Measurements from ENCODE around the gene AFF3.

Gene AFF3

DNA sequence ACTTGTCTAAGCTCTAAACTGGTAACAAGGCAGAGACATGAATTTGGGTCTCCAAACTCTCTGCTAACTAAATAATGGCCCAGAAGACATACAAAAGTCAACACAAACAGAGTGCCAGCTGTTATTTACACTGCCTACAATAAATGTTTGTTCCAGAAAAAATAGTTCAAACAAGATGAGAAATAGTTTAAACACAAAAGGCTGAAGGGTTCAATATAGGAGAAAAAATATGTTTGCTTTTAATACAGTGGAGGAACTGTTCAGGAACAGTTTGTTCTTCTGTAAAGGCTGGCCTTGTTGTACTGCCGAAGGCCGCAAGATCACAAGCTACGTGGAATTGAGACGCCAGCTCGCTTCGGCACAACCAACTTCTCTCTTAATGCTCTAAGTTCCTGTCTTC is 74.6 kb downstream of the AFF3 start:
- DNase-seq = no peak

DNA sequence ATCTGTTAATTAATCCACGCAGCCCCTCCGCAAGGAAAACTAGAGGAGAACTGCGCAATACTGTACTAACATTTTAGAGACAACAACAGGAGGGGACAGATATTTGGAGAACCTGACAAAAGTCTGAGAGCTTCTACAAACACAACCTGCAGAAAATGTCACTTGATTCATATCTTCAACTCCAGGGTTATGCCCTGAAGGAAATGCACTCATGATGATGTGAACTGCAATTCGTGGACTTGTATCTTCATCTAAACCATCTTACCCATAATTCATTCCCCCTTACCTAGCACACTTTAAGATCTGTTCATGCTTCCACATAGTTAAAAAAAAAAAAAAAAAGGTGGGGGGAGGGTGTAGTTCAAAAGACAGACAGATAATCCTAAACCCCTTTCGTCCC is 75.5 kb downstream of the AFF3 start:
- DNase-seq = no peak

DNA sequence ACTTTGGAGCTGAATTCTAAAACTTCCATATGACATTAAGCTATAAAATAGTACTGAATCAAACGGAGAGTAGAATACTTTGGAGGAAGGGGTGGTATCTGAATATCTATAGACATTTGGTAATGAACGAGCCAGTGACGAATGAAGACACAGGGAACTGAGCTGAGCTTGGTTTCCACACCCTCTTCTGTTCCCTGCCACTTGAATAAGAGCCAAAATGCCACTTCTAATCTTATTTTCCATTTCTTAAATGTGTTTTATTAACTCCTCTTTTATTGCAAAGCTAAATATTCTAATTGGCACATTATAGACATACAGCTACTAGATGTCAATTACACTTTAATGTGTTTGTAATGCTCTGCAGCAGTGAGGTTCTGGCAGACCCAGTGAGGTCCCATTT is 76.1 kb downstream of the AFF3 start:
- DNase-seq = no peak

DNA sequence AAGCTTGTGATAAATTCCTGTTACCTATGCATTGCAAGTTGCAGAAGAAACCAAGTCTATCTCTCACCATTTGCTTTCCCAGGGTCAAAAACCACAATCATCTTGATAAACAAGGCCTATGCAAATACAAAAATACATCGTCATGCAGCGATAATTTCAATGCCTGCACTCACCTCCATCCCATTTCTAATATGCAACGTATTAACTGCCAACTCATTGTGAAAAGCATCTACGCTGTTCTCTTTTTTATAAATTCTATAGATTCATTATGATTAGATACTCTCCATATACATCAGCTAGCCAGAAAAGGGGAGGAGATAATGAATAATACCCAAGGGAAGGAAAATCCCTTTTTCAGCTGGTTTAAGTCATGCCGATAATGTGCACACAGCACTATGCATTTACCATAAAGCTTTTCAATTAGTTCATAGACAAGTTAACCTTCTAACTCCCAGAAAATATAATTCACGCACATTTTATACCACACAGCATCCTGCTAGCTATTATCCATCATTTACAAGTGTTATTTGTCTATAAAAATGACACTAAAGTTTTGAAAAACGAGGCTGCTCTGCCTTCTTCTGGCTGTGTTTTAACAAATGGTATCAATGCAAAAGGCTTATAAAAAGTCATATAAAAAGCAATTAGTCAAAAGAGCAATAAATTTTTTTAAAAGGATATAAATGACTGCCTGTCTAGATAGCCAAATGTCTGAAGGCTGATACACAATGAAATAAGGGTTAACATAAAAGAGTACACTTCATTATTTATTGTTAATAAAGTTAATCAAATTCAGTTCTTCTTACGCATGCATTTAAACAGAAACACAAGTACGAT is 77.6 kb downstream of the AFF3 start:
- DNase-seq = no peak

DNA sequence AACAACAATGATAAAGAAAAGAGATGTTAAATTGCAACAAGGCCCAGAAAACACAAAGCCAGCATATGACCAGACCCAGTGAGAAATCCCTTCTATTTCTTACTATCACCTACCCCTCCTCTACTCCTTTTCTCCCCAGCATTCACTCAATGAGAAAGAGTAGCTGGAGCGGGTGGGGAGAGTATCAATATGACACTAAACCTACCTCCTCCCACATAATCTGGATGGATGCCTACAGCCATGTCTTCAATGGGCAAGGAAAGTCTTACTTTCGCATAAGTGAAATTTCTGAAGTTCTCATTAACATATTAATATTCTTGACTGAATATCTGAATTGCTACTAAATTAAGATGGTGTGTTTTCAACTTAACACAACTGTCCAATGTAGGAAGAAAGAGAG is 78.2 kb downstream of the AFF3 start:
- DNase-seq = no peak

DNA sequence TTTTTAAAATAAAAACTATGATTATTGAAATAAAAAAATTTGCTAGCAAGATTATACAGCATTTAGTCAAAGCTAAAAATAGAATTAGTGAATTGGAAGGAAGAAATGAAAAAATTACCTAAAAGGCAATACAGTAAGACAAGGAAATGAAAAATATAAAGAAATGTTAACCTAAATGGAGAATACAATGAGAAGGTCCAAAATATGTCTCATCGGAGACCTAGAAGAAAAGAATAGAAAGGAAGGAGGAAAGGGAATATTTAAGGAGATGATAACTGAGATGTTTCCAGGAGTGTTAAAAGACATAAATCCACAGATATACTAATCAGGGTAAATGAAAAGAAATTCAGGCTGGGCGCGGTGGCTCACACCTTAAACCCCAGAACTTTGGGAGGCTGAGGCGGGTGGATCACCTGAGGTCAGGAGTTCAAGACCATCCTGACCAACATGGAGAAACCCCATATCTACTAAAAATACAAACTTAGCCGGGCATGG is 78.9 kb downstream of the AFF3 start:
- DNase-seq = no peak

DNA sequence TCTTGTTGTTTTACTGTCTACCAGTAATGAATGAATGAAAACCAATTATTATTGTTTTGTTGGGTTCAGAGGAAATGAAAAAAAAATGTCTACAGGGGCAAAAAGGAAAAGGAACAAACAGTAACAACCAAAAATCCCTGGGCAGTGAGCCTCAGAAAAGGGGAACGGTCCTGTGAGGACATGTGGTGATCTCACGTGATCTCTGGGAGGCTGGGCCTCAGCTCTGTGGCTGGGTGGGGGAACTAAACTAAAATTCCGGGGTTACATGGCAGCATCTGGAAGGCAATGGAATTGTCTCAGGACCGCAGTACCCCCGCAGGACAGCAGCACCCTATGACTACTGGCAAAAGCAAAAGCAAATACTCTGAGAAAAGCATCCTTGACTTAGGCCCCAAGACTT is 80.1 kb downstream of the AFF3 start:
- no peak for DNase-seq

DNA sequence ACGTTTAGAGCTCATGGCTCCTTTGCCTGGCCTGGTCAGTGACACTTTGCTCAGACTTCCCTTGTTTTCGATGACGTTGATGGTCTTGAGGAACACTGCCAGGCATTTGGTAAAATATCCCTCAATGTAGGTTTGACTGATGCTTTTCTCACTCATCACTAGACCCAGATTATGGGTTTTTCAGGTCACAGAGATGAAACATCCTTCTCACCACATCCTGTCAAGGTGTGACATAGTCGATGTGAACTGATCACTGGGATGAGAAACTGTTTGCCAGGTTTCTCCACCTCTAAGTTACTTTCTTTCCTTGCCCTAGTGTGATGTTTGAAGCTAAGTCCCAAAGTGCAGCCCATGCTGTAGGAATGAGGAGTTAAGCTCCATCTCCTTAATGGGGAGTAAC is 81.5 kb downstream of the AFF3 start:
- DNase-seq = no peak

DNA sequence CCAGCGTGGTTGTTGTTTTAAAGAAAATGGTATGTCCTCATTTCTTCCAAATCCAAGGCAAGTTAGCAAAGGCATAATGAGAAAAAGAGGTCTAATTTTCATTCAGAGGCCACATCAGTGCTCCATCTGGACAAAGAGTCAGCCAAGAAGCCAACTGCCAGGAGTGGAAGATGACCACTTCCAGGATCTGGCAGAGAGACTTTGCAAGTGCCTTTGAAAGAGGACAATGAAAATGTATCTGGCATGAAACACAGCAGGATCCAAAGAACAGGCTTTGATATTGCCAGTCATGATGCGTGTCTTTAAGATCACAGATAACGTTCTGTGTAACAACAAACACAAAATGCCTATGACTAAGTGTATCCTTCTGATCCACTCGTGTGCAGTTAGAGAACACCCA is 82.8 kb downstream of the AFF3 start:
- no peak for DNase-seq

DNA sequence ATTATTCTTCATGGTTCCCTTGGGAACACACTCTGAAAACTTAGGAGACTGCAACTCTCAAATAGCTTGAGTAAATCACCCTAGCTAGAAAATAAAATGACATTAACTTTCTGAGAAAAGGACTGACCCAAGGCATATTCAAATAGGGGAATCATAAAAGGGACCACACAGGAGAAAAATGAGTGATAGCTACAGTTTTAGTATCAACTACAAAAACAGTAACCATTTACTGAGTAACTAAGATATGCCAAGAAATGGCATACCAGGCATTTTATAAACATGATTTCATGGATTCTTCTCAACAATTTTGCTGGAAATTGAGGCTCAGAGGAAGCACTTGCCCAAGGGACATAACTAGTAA is 84.5 kb downstream of the AFF3 start:
- no peak for DNase-seq

DNA sequence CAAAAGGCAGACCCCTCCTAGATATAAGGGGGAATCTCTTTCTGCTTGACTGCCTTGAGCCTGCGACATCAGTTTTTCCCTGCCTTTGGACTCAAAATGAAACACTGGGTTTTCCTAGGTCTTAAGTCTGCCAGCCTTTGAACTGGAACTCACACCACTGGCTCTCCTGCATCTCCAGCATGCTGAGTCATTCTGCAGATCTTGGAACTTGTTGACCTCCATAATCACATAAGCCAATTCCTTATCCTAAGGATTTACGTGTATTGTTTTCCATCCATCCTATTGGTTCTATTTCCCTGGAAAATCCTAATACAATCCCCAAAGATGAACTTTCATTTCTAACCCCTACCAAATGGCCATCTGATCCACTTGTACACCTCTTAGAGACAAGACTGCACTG is 88.0 kb downstream of the AFF3 start:
- DNase-seq = no peak

DNA sequence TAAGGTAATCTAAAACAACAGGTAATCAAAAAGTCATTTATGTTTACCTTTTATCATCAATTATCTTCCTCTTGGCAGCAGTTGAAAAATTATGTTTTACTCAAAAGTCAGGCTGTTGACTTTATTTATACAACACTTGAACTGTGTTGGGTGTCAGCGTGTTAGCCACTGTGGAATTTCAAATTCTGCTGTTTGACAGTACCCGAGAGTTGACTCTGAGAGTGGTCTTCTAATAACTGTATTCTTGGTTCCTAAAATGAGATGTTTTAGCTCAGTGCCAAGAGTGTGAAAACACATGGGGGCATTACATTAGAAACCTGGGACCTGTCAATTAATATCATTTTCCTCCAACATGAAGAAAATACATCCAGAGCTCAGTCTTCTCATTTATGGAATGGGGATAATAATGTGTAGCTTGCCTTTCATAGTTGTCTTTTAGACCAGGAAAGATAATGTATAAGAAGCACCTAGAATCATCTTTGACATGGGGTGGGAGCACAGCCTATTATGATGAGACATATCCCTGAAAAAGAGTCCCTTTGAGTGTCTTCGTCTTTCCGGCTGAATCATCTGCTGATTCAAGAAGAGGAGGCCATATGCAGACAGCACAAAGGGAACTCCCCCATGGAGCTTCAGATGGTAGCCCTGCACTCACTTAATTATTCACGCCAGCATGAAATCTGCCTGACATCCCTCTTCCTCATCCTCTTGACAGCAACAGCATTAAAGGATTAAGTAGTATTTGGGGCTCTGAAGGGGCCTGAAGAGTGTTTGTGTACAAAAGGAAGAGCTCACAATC is 89.1 kb downstream of the AFF3 start:
- DNase-seq = no peak

DNA sequence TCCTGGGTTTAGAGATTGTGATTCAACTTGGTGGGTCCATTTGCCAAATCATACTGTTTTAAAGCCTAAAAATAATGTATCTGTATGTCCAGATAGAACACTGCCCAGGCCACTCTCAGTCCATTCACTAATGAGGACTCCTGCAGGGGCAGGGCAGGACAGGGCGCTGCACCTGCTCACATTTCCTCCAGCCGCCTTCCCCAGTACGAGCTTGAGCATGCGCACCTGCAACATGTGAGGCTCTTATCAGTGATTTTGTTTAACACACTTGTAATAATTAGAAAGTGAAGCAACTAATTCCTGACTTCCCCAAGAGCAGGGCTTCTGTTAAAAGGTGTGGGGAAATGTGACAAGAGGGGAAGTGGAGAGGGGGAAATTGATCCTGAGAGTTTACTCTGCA is 89.7 kb downstream of the AFF3 start:
- DNase-seq = no peak

DNA sequence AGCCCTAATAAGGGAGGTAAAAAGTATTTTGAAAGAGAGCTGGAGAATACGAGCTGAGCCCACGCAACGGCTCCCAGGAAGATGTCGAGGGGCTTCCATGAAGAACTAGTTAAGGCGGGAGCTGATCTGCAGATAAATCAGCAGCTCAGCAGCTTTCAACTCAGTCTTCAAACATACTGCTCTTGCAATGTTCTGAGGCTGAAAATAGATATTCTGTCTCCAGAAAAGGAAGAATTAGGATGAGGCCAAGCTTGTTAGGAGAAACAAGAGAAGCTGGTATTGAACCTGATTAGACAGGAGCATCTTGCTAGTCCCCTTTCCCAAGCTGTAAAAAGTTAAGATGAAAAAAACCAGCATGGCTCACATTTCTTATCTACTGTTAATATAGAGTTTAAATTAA is 91.1 kb downstream of the AFF3 start:
- DNase-seq = no peak

DNA sequence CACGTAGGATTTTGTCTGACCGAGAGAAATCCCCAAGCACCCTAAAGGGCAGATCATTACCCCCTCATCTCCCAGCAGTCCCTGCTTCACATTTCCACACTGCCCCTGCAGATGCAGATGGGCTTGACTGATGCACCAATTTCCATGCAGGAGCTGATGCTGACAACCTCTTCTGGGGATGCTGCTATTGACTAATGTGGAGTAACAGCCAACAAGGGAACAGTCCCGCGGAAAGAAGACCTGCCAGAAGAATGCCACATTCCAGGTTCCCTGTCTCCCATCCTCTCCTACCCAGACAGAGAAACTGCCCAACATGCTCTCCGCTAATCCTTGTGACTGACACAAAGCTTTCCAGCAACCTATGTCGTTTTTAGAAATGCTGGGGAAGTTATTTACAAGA is 91.7 kb downstream of the AFF3 start:
- DNase-seq = no peak

DNA sequence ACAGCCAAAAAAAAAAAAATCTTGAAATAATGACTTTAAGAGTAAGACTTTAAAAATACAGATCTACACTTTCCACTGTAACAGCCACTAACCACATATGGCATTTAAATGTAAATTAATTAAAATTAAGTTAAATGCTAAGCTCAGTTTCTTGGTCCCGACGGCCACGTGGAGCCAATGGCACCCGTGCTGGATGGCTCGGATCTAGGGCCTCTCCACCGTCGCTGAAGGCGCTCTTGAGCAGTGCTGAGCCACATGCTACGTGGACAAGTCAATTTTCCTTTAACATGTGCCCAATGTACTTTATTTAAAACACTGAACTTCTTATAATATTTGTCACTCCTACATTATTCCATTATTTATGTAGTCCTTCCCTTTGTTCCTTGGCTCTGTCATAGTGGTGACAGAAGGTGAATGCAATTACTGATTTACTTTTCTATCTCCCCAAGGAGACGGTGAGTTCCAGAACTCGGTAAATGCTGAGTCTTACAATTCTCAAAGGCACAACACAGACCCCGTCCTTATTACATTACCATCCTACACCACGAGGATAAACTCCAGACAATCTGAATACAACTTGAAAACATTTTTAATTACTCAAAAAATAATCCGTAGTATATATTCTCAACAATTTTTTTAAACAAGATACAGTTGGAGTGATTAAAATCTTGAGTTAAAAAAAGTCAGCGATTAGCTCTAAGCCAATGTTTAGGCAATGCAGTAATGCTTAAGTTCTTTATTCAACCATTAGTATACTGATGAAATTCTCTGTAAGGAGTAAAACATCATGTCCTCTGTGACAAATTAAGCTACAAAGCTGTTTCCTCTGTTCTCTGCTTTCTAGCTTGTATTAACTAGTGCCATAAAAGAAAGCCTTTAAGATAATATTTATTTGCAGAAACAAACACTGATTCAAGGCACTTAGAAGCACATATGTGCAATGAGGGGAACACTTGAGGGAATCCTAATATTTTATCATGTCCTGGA is 95.1 kb downstream of the AFF3 start:
- DNase-seq = no peak

DNA sequence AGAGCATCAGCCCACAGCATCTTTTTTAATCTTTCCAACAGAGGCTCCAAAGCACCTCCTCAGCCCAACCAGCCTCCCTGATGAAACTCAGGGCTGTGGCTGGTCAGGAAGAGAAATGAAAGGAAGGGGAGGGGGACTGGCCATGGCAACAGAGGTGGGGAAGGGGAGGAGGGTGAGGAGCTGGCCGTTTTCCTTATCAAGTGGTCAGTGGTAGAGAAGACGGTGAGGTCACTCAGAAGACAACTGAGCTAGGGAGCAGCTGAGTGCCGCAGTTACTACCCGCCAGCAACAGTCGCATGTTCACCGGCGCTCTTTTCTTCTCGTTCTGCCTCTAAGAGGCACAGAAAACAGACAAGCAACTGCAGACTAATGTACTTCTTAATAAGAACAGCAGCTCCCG is 97.4 kb downstream of the AFF3 start:
- DNase-seq = no peak

DNA sequence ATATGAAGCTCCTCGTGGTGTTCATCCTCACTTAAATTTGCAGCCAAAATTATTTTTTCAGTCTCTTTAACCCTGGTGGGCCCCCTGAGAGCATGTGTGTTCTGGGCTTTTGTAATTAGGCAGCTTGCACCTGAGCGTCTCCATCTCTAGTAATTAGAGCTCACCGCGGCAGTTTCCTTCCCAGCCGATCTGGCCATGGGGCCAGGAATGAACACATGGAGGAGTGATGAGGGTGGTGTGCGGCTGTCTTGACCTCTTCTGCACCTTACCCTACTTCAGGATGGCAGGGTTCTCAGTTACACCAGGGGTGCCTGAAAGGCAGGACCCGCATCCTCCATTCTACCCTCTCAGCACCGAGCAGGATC is 98.5 kb downstream of the AFF3 start:
- no peak for DNase-seq

DNA sequence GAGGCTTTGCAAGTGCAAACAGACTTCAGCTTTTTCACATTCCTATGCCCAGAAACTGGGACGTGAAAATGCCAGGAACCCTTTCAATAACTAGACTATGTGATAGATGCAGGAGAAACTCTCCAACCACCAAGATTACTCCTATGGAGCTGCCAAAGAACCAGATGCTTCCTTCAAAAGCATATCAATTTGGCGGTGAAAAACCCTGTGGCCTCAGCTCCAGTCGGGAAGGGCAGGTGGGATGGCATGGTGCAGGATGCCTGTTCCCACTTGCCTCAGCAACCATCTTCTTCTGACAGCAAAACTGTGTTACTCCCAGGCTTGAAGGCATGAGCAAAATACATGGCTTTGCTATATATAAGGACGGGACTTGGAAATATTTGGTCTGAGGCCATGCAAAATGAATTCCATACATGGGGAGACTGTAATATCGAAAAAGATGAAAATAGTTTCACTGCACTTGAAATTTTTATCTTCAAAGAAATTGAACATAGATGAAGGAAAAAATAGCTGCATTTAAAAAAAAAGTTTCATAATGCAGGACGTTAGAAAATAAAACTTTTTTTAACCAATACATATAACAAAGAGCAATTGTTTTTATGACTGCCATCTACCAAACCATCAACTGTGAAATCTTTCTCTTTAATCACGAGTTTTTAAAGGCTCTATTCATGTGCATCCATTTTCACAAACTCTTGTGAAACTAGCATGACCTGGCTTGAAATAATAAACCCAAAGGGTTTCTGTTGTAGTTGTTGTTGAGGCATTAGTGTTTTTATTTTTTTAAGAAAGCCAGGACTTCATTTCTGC is 99.1 kb downstream of the AFF3 start:
- DNase-seq = no peak

DNA sequence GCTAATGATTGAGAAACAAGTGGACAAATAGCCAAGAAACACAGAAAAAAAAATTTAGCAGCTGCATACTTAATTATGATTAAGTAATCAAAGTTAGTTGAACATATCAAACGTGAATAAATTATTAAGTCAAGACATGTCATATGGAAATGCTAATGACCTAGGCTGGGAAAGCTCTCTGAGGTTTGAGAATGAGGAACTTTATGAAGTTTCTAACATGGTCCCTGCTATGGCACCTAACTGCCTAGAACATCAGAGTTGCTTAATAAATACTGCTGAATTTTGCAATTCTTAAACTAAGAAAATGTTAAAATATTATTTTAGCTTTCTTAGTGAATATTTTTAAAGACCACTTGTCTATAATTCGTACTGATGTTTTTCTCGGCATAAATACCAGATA is 99.8 kb downstream of the AFF3 start:
- no peak for DNase-seq

DNA sequence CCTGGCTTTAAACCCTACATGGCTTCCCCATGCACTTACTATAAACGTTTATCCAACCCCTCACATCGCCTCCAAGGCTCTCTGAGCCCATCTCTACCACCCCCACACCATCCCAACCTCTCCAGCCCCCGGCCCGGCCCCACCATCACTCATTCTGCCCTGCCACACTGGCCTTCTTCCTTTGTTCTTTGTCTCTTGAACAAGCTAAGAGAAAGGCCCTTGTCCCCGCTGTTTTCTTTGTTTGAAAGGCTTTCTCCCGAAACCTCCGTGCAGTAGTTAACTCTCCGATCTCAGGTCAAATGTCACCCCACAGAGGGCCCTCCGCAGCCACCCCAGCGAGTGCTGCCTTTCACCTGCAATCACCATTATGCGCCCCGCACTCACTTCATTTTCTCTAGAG is 100.4 kb downstream of the AFF3 start:
- DNase-seq = no peak

DNA sequence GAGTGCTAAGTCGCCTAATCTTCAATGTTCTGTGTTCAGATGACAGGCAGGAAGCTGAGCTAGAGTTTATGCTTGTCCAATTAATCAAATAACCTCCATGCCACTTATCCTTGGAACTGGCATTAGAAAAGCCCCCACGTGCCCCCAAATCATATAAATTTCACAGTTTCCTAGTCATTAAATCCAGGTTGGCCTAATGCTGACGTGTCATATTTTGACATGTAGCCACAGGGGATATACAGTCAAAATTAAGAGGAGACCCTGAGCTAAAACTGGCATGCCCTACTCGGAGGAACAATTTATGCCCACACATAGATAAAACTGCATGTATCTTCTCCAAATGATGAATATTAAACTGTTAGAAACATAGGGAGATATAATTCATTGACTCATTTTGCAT is 101.0 kb downstream of the AFF3 start:
- DNase-seq = no peak

All from SHP77 treated with DMSO at 0.1 percent for 48 hours (cell line).